H9 (cell line): ENCODE data around the gene BROX. TPM values are rescaled to one million over a fixed set of nuclear protein-coding genes. Genes with fewer than 3 reads are reported as not detected.

Source experiments
- DNase-seq: peaks from one replicate; pipeline ENCODE4 v3.0.0-alpha.2; 2017
- H2AFZ ChIP-seq: one replicate; pipeline ENCODE4 v1.6.1; 2013; ENCODE audit warnings: mild to moderate bottlenecking, low read length, control low read depth, moderate library complexity
- H2AK5ac ChIP-seq: 2 replicates; pipeline ENCODE4 v1.6.1; 2013; ENCODE audit warnings: low read length, control low read depth, mixed read lengths; ENCODE audit not compliant: insufficient read length
- H2BK120ac ChIP-seq: one replicate; pipeline ENCODE4 v1.6.1; 2013; ENCODE audit warnings: low read depth, mild to moderate bottlenecking, low read length, control low read depth, inconsistent platforms; ENCODE audit not compliant: poor library complexity, severe bottlenecking
- H2BK12ac ChIP-seq: 2 replicates; pipeline ENCODE4 v1.6.1; 2013; ENCODE audit warnings: low read length, control low read depth, mixed read lengths, low read depth; ENCODE audit not compliant: insufficient read length
- H2BK15ac ChIP-seq: 2 replicates; pipeline ENCODE4 v1.6.1; 2013; ENCODE audit warnings: low read depth, low read length, control low read depth
- H2BK20ac ChIP-seq: one replicate; pipeline ENCODE4 v1.6.1; 2013; ENCODE audit warnings: low read depth, mild to moderate bottlenecking, low read length, control low read depth, inconsistent platforms; ENCODE audit not compliant: poor library complexity, severe bottlenecking
- H2BK5ac ChIP-seq: 2 replicates; pipeline ENCODE4 v1.6.1; 2013; ENCODE audit warnings: low read length, control low read depth, mixed read lengths; ENCODE audit not compliant: insufficient read length
- H3K14ac ChIP-seq: 2 replicates; pipeline ENCODE4 v1.6.1; 2013; ENCODE audit warnings: low read length, control low read depth; ENCODE audit not compliant: insufficient read depth
- H3K18ac ChIP-seq: 2 replicates; pipeline ENCODE4 v1.6.1; 2013; ENCODE audit warnings: low read depth, mild to moderate bottlenecking, mixed read lengths, low read length, control low read depth; ENCODE audit not compliant: insufficient read length
- H3K23ac ChIP-seq: 2 replicates; pipeline ENCODE4 v1.6.1; 2013; ENCODE audit warnings: low read length, control low read depth, mixed read lengths, low read depth; ENCODE audit not compliant: insufficient read length
- H3K23me2 ChIP-seq: 2 replicates; pipeline ENCODE4 v1.6.1; 2013; ENCODE audit warnings: low read depth, mild to moderate bottlenecking, mixed read lengths, low read length, control low read depth; ENCODE audit not compliant: insufficient read length, poor library complexity, severe bottlenecking
- H3K27ac ChIP-seq: 2 replicates; pipeline ENCODE4 v1.5.1; 2013; ENCODE audit warnings: low read length, control low read depth, mixed read lengths, low read depth; ENCODE audit not compliant: insufficient read length
- H3K27me3 ChIP-seq: 2 replicates; pipeline ENCODE4 v1.6.1; 2013; ENCODE audit warnings: low read length, control low read depth, inconsistent platforms; ENCODE audit not compliant: insufficient read depth
- H3K4ac ChIP-seq: 2 replicates; pipeline ENCODE4 v1.6.1; 2013; ENCODE audit warnings: low read depth, mild to moderate bottlenecking, control low read depth, inconsistent platforms, low read length, moderate library complexity
- H3K4me1 ChIP-seq: 2 replicates; pipeline ENCODE4 v1.6.1; 2013; ENCODE audit warnings: low read length, control low read depth, inconsistent platforms; ENCODE audit not compliant: insufficient read depth
- H3K4me2 ChIP-seq: 2 replicates; pipeline ENCODE4 v1.6.1; 2013; ENCODE audit warnings: low read length, control low read depth, mixed read lengths; ENCODE audit not compliant: insufficient read length, insufficient read depth
- H3K56ac ChIP-seq: 2 replicates; pipeline ENCODE4 v1.6.1; 2013; ENCODE audit warnings: low read depth, mild to moderate bottlenecking, mixed read lengths, low read length, control low read depth; ENCODE audit not compliant: insufficient read length
- H3K79me1 ChIP-seq: 2 replicates; pipeline ENCODE4 v1.6.1; 2013; ENCODE audit warnings: low read depth, mild to moderate bottlenecking, moderate library complexity, low read length, control low read depth, inconsistent platforms; ENCODE audit not compliant: insufficient read depth, poor library complexity, severe bottlenecking
- H3K79me2 ChIP-seq: 2 replicates; pipeline ENCODE4 v1.6.1; 2013; ENCODE audit warnings: low read length, control low read depth, inconsistent platforms; ENCODE audit not compliant: insufficient read depth
- H3K9ac ChIP-seq: 2 replicates; pipeline ENCODE4 v1.6.1; 2013; ENCODE audit warnings: low read length, control low read depth, mixed read lengths; ENCODE audit not compliant: insufficient read length; ENCODE audit errors: extremely low read depth
- H3K9me3 ChIP-seq: one replicate; pipeline ENCODE4 v1.6.1; 2013; ENCODE audit warnings: low read depth, low read length, inconsistent platforms; ENCODE audit not compliant: control insufficient read depth
- H3T11ph ChIP-seq: one replicate; pipeline ENCODE4 v1.6.1; 2013; ENCODE audit warnings: mild to moderate bottlenecking, low read length, control low read depth, inconsistent platforms
- H4K20me1 ChIP-seq: one replicate; pipeline ENCODE4 v1.6.1; 2013; ENCODE audit not compliant: control insufficient read depth, insufficient read length, insufficient read depth
- H4K5ac ChIP-seq: 2 replicates; pipeline ENCODE4 v1.6.1; 2013; ENCODE audit warnings: low read depth, mild to moderate bottlenecking, mixed read lengths, low read length, control low read depth; ENCODE audit not compliant: insufficient read length
- H4K8ac ChIP-seq: replicated peaks from 2 replicates; pipeline ENCODE4 v1.6.1; 2013; ENCODE audit warnings: low read length, control low read depth, mixed read lengths, low read depth; ENCODE audit not compliant: insufficient read length
- H4K91ac ChIP-seq: 2 replicates; pipeline ENCODE4 v1.6.1; 2013; ENCODE audit warnings: low read depth, mild to moderate bottlenecking, moderate library complexity, mixed read lengths, low read length, control low read depth; ENCODE audit not compliant: insufficient read length
- H3K27ac Mint-ChIP-seq, 3 experiments: 2 replicates in 2 of 3; 3 replicates in 1 of 3; pipeline ENCODE4 v1.8.0; 2020 to 2021; ENCODE audit warnings: mixed read lengths in 3 of 3, mild to moderate bottlenecking in 1 of 3, moderate library complexity in 1 of 3
- H3K27me3 Mint-ChIP-seq: 2 replicates; pipeline ENCODE4 v1.8.0; 2021; ENCODE audit warnings: low read depth, mild to moderate bottlenecking, moderate library complexity, mixed read lengths
- H3K36me3 Mint-ChIP-seq, 3 experiments: 2 replicates in 2 of 3; 3 replicates in 1 of 3; pipeline ENCODE4 v1.8.0; 2020 to 2021; ENCODE audit warnings: low read depth in 3 of 3, mixed read lengths in 3 of 3; ENCODE audit not compliant: insufficient read depth in 1 of 3
- H3K4me1 Mint-ChIP-seq, 2 experiments: 2 replicates each; pipeline ENCODE4 v1.8.0; 2020; ENCODE audit warnings: mixed read lengths in 2 of 2
- H3K4me3 Mint-ChIP-seq, 2 experiments: 2 replicates in 1 of 2; 3 replicates in 1 of 2; pipeline ENCODE4 v1.8.0; 2020 to 2021; ENCODE audit warnings: mild to moderate bottlenecking in 2 of 2, mixed read lengths in 2 of 2, moderate library complexity in 1 of 2
- H3K9me3 Mint-ChIP-seq, 2 experiments: 2 replicates in 1 of 2; 3 replicates in 1 of 2; pipeline ENCODE4 v1.8.0; 2020; ENCODE audit warnings: mild to moderate bottlenecking in 2 of 2, mixed read lengths in 2 of 2, moderate library complexity in 1 of 2
- CTCF ChIP-seq: fragments of 200-600 bp; sonication (generic); conservative IDR thresholded peaks from 3 replicates; pipeline ENCODE4 v1.8.0; 2021; ENCODE audit warnings: antibody characterized with exemption, mild to moderate bottlenecking
- WGBS: extraction: QIAGEN DNeasy Blood & Tissue Kit; methylation state at CpG from one replicate; pipeline ENCODE4 v1.1.7; 2013; ENCODE audit warnings: missing lambda C conversion rate, low lambda C conversion rate, mixed read lengths; ENCODE audit not compliant: insufficient read length; ENCODE audit errors: extremely low coverage; 5-methylcytosine and 5-hydroxymethylcytosine counted together
- total RNA-seq: library from RNA; stranded (reverse); gene quantifications from 2 replicates; pipeline ENCODE4 v1.2.1, GENCODE V29; 2021

The BROX gene
- total RNA-seq, 1 experiment from 2014 or later = 27.8 TPM

- Histone ChIP-seq H3K14ac (peak overlapping the region; percentile 70), H3K56ac (no peak overlapping the region), H3K4me1 (no peaks in the 10 kb centered on the region), H3K79me2 (peaks cover 10% of the 10 kb centered on the region; the same call in 1 of the 2 replicates), H3K9ac (peak overlapping the region; percentile 92), H4K91ac (no peak overlapping the region), H2BK5ac (no peak overlapping the region), H4K8ac (no peak overlapping the region), H3K79me1 (peaks cover 2% of the 10 kb centered on the region), H4K20me1 (no peaks in the 10 kb centered on the region), H2AFZ (no peak overlapping the region), H4K5ac (no peak overlapping the region), H2BK15ac (no peak overlapping the region), H3K4me2 (peak overlapping the region; percentile 96), H3T11ph (no peak overlapping the region), H2BK20ac (no peak overlapping the region), H3K27me3 (no peaks in the 10 kb centered on the region), H3K23ac (no peak overlapping the region), H3K27ac (peak overlapping the region; percentile 43), H2BK120ac (no peak overlapping the region), H3K9me3 (no peaks in the 10 kb centered on the region), H3K4ac (no peak overlapping the region), H2BK12ac (no peak overlapping the region), H3K23me2 (peaks cover 5% of the 10 kb centered on the region), H2AK5ac (no peak overlapping the region), H3K18ac (peak overlapping the region; percentile 15)
- H3K4me3 Mint-ChIP-seq = peak overlapping the region; percentile 88 to 96
- H3K9me3 Mint-ChIP-seq = peaks cover 0 to 5% of the 10 kb centered on the region in 2 experiments; a peak in 3 of 5 replicates
- no peaks in the 10 kb centered on the region for H3K27me3 Mint-ChIP-seq
- DNase-seq = peak; percentile 59
- WGBS = no CpG with 5 or more reads among the region's 42 CpGs
- peak overlapping the region; percentile 51 to 93 (median 93) for H3K27ac Mint-ChIP-seq
- H3K4me1 Mint-ChIP-seq = peaks cover 14 to 15% of the 10 kb centered on the region in 2 experiments
- H3K36me3 Mint-ChIP-seq = peaks cover 4 to 19% (median 6%) of the 10 kb centered on the region in 3 experiments
- TF ChIP-seq CTCF = no peak
These were observed 778 bp upstream of the BROX start for GRCh38 chr1:222711319-222712252.
